ENCODE data around the gene CALML3. TPM values are rescaled to one million over a fixed set of nuclear protein-coding genes. Genes with fewer than 3 reads are reported as not detected.

Gene CALML3
- total and polyA plus RNA-seq, 2 of the 13 experiments (the other 11 are each of a cell fraction or from before 2014, with no cell fraction given) = not detected

DNA sequence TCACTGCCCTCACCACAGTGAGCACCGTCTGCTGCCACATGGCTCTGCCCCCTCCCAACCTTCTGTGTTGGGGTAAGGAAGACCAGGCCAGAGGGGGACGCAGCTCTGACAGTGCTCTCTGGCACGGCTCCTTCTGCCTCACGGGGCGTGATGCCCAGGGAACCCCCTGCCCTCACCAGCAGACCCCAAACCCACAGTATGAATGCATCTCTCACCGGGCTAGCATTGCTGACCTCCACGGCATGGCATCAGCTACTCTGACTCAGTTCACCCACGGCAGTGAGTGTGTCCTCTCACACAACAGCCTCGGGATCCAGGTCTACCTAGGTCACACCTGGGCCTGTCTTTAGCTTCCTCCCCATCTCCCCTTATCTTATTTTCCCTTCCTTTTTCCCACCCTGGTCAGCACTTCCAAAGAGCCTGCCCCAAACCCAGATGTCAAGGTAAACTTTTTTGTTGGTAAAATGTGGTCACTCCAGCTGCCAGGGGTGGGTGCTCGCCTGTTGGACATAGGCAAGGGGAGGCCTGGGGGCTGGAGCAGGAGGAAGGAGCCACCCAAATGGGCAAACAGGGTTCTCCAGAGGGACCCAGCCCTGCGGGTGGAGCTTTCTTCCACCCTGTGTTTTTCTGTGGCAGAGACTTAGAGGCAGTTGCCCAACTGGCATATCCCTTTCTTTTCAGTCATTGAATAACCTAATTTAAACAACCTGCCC lies 4.4 kb downstream of the CALML3 start (continued):
- TF ChIP-seq AKNA (CRISPR knock-in tag; IDR thresholded peaks at IDR 0.05; ENCODE audit: borderline replicate concordance) (no peak), ATF6 (CRISPR knock-in tag; conservative IDR thresholded peaks at IDR 0.05) (no peak), USF2 (IDR thresholded peaks at IDR 0.05; ENCODE audit: low read depth, low read length) (no peak), USF2 (CRISPR knock-in tag; IDR thresholded peaks at IDR 0.05; ENCODE audit: borderline replicate concordance) (no peak), ZNF749 (CRISPR knock-in tag; IDR thresholded peaks at IDR 0.05; ENCODE audit: borderline replicate concordance) (no peak), ZNF773 (CRISPR knock-in tag; IDR thresholded peaks at IDR 0.05; ENCODE audit: borderline replicate concordance) (no peak), HMG20A (CRISPR knock-in tag; IDR thresholded peaks at IDR 0.05; ENCODE audit: borderline replicate concordance) (no peak), MZF1 (CRISPR knock-in tag; IDR thresholded peaks at IDR 0.05; ENCODE audit: borderline replicate concordance) (no peak), ZNF768 (CRISPR knock-in tag; IDR thresholded peaks at IDR 0.05) (peak; percentile 25; the same call in 1 of the 2 replicates), ZNF333 (CRISPR knock-in tag; IDR thresholded peaks at IDR 0.05; ENCODE audit: borderline replicate concordance) (no peak), KLF6 (CRISPR knock-in tag; IDR thresholded peaks at IDR 0.05) (no peak), TP53 (CRISPR knock-in tag; conservative IDR thresholded peaks at IDR 0.05) (no peak), FIP1L1 (IDR thresholded peaks at IDR 0.05; ENCODE audit: borderline replicate concordance, insufficient read depth, low read depth, low read length) (no peak), TBX3 (IDR thresholded peaks at IDR 0.05; ENCODE audit: borderline replicate concordance) (no peak), ISL2 (CRISPR knock-in tag; IDR thresholded peaks at IDR 0.05) (no peak)
- TF ChIP-seq, protein P1, sequence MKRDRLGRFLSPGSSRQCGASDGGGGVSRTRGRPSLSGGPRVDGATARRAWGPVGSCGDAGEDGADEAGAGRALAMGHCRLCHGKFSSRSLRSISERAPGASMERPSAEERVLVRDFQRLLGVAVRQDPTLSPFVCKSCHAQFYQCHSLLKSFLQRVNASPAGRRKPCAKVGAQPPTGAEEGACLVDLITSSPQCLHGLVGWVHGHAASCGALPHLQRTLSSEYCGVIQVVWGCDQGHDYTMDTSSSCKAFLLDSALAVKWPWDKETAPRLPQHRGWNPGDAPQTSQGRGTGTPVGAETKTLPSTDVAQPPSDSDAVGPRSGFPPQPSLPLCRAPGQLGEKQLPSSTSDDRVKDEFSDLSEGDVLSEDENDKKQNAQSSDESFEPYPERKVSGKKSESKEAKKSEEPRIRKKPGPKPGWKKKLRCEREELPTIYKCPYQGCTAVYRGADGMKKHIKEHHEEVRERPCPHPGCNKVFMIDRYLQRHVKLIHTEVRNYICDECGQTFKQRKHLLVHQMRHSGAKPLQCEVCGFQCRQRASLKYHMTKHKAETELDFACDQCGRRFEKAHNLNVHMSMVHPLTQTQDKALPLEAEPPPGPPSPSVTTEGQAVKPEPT (CRISPR knock-in tag; IDR thresholded peaks at IDR 0.05; ENCODE audit: low read depth) = no peak
- TF ChIP-seq, protein P2, sequence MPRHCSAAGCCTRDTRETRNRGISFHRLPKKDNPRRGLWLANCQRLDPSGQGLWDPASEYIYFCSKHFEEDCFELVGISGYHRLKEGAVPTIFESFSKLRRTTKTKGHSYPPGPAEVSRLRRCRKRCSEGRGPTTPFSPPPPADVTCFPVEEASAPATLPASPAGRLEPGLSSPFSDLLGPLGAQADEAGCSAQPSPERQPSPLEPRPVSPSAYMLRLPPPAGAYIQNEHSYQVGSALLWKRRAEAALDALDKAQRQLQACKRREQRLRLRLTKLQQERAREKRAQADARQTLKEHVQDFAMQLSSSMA (CRISPR knock-in tag; IDR thresholded peaks at IDR 0.05) = no peak

All from HepG2 (cell line).